GM23338 (cell line): ENCODE data around the gene RPS6KA5. TPM values are rescaled to one million over a fixed set of nuclear protein-coding genes. Genes with fewer than 3 reads are reported as not detected.
A peak's percentile ranks its signal among the peaks of the same experiment; 100 is the strongest.

ENCODE experiments used
- ATAC-seq: fragments of 200-7000 bp; cut with Tn5 transposase; 3 replicates; pipeline ENCODE4 v1.9.1; 2020
- DNase-seq: peaks from one replicate; pipeline ENCODE4 v3.0.0-alpha.2; 2015; ENCODE audit warnings: low spot score
- H2AFZ ChIP-seq: fragments of 200-600 bp; sonication (generic); 2 replicates; pipeline ENCODE4 v1.8.0; 2016; ENCODE audit warnings: antibody characterized with exemption, mild to moderate bottlenecking, moderate library complexity
- H3F3A ChIP-seq: fragments of 200-600 bp; sonication (generic); replicated peaks from 2 replicates; pipeline ENCODE4 v1.8.0; 2017; ENCODE audit warnings: antibody characterized with exemption, mixed run types, low read depth
- H3K27ac ChIP-seq: fragments of 200-600 bp; sonication (generic); 2 replicates; pipeline ENCODE4 v1.6.1; 2016; ENCODE audit warnings: low read depth
- H3K27me3 ChIP-seq: fragments of 200-600 bp; sonication (generic); 2 replicates; pipeline ENCODE4 v1.8.0; 2016; ENCODE audit warnings: mild to moderate bottlenecking, mixed run types, moderate library complexity; ENCODE audit not compliant: insufficient read depth
- H3K36me3 ChIP-seq: fragments of 200-600 bp; sonication (generic); 2 replicates; pipeline ENCODE4 v1.8.0; 2016; ENCODE audit warnings: mild to moderate bottlenecking; ENCODE audit not compliant: insufficient read depth
- H3K4me1 ChIP-seq: fragments of 200-600 bp; sonication (generic); 2 replicates; pipeline ENCODE4 v1.8.0; 2016; ENCODE audit warnings: mild to moderate bottlenecking, moderate library complexity; ENCODE audit not compliant: insufficient read depth
- H3K4me2 ChIP-seq: fragments of 200-600 bp; sonication (generic); 2 replicates; pipeline ENCODE4 v1.7.1; 2017; ENCODE audit warnings: mixed run types
- H3K4me3 ChIP-seq: fragments of 200-600 bp; sonication (generic); 2 replicates; pipeline ENCODE4 v1.6.1; 2016; ENCODE audit warnings: mixed run types
- H3K79me2 ChIP-seq: fragments of 200-600 bp; sonication (generic); replicated peaks from 2 replicates; pipeline ENCODE4 v1.8.0; 2017; ENCODE audit warnings: mild to moderate bottlenecking; ENCODE audit not compliant: insufficient read depth
- H3K9me2 ChIP-seq: fragments of 200-600 bp; sonication (generic); 2 replicates; pipeline ENCODE4 v1.8.0; 2017; ENCODE audit not compliant: insufficient read depth
- H4K20me1 ChIP-seq: fragments of 200-600 bp; sonication (generic); replicated peaks from 2 replicates; pipeline ENCODE4 v1.8.0; 2017; ENCODE audit warnings: mild to moderate bottlenecking; ENCODE audit not compliant: insufficient read depth
- H3K27ac Mint-ChIP-seq: 2 replicates; pipeline ENCODE4 v1.8.0; 2020; ENCODE audit warnings: inconsistent platforms, mild to moderate bottlenecking, moderate library complexity, mixed read lengths
- H3K27me3 Mint-ChIP-seq: 3 replicates; pipeline ENCODE4 v1.8.0; 2022; ENCODE audit warnings: low read depth, mild to moderate bottlenecking, moderate library complexity, mixed read lengths, inconsistent platforms; ENCODE audit not compliant: insufficient read depth, poor library complexity
- H3K36me3 Mint-ChIP-seq: 3 replicates; pipeline ENCODE4 v1.8.0; 2021; ENCODE audit warnings: low read depth, mild to moderate bottlenecking, inconsistent platforms, moderate library complexity, mixed read lengths
- H3K4me1 Mint-ChIP-seq: 3 replicates; pipeline ENCODE4 v1.8.0; 2020; ENCODE audit warnings: mild to moderate bottlenecking, inconsistent platforms, mixed read lengths
- H3K4me3 Mint-ChIP-seq: 3 replicates; pipeline ENCODE4 v1.8.0; 2021; ENCODE audit warnings: moderate library complexity, mild to moderate bottlenecking, inconsistent platforms, mixed read lengths
- H3K9me3 Mint-ChIP-seq: 3 replicates; pipeline ENCODE4 v1.8.0; 2020; ENCODE audit warnings: moderate library complexity, mild to moderate bottlenecking, inconsistent platforms, mixed read lengths
- CTCF ChIP-seq, 2 experiments: fragments of 200-600 bp in 1 of 2; sonication (generic) in 1 of 2; conservative IDR thresholded peaks; 2 replicates each; pipeline versions ENCODE4 v1.5.1 to v1.6.1; 2016 to 2017; ENCODE audit warnings: antibody characterized with exemption in 2 of 2, low read depth in 2 of 2, mild to moderate bottlenecking in 2 of 2, moderate library complexity in 1 of 2
- EZH2 ChIP-seq: fragments of 200-600 bp; sonication (generic); IDR thresholded peaks from one replicate; pipeline ENCODE4 v1.8.0; 2017; ENCODE audit warnings: antibody characterized with exemption, mild to moderate bottlenecking, low read depth; ENCODE audit not compliant: unreplicated experiment
- EZH2phosphoT487 ChIP-seq: fragments of 200-600 bp; sonication (generic); IDR thresholded peaks from one replicate; pipeline ENCODE4 v1.8.1; 2018; ENCODE audit warnings: antibody characterized with exemption; ENCODE audit not compliant: unreplicated experiment
- JUNB ChIP-seq: IDR thresholded peaks from one replicate; pipeline ENCODE4 v1.6.1; 2016; ENCODE audit warnings: antibody characterized with exemption; ENCODE audit not compliant: unreplicated experiment
- NANOG ChIP-seq: IDR thresholded peaks from 2 replicates; pipeline ENCODE4 v1.6.1; 2016; ENCODE audit warnings: antibody characterized with exemption, borderline replicate concordance
- POLR2AphosphoS5 ChIP-seq: IDR thresholded peaks from 2 replicates; pipeline ENCODE4 v1.6.1; 2016; ENCODE audit warnings: antibody characterized with exemption, low read depth
- STAT1 ChIP-seq: IDR thresholded peaks from one replicate; pipeline ENCODE4 v1.6.1; 2016; ENCODE audit warnings: antibody characterized with exemption; ENCODE audit not compliant: unreplicated experiment
- ZNF331 ChIP-seq: fragments of 250-450 bp; sonication (Bioruptor Pico); IDR thresholded peaks from 2 replicates; pipeline ENCODE4 v1.5.0; 2020; ENCODE audit warnings: low read depth, mild to moderate bottlenecking, moderate library complexity
- ZNF462 ChIP-seq: fragments of 250-450 bp; sonication (Bioruptor Pico); IDR thresholded peaks from 2 replicates; pipeline ENCODE4 v1.5.0; 2020; ENCODE audit warnings: mild to moderate bottlenecking, moderate library complexity
- polyA plus RNA-seq: library from polyadenylated mRNA; unstranded; fragments of >200 nt; fragmentation: Nextera tagmentation; extraction: Ambion mirVana; gene quantifications from 2 replicates; pipeline ENCODE4 v1.2.1, GENCODE V29; 2016
- total RNA-seq: library from RNA; depleted of rRNA; stranded (reverse); fragments of >200 nt; shearing (Covaris generic); gene quantifications from 2 replicates; pipeline ENCODE4 v1.2.3, GENCODE V29; 2014

RPS6KA5 gene
- total and polyA plus RNA-seq, 2 experiments from 2014 or later = 2.1 to 2.4 TPM

- H3K9me2 ChIP-seq = no peaks in the 10 kb centered on the region
- Mint-ChIP-seq H3K4me3 (peak overlapping the region; percentile 72), H3K27ac (no peak overlapping the region), H3K36me3 (no peaks in the 10 kb centered on the region), H3K9me3 (no peaks in the 10 kb centered on the region), H3K4me1 (peaks cover 8% of the 10 kb centered on the region), H3K27me3 (peaks cover 17% of the 10 kb centered on the region)
- H4K20me1 ChIP-seq = no peaks in the 10 kb centered on the region; the same call in 1 of the 2 replicates
- DNase-seq = no peak
- peak overlapping the region; percentile 90 for H3K4me2 ChIP-seq
- H3K27me3 ChIP-seq = peaks cover 14% of the 10 kb centered on the region
- H3K27ac ChIP-seq = no peak overlapping the region
- no peaks in the 10 kb centered on the region for H3K36me3 ChIP-seq
- peak overlapping the region; percentile 96 for H2AFZ ChIP-seq
- H3F3A ChIP-seq = no peaks in the 10 kb centered on the region
- no peak for ATAC-seq
- H3K4me3 ChIP-seq = peak overlapping the region; percentile 69
- TF ChIP-seq EZH2 (no peak), ZNF462 (no peak), STAT1 (no peak), EZH2phosphoT487 (no peak), JUNB (no peak), POLR2AphosphoS5 (no peak), ZNF331 (CRISPR knock-in tag) (no peak), NANOG (no peak), CTCF (conservative IDR thresholded peaks at IDR 0.05; ENCODE audit: low read depth in 2 of 2) (no peak)
- peaks cover 13% of the 10 kb centered on the region for H3K4me1 ChIP-seq
- peaks cover 3% of the 10 kb centered on the region for H3K79me2 ChIP-seq
Measured at GRCh38 chr14:90814806-90815571, 245.5 kb downstream of the RPS6KA5 start.
